ENCODE data around the gene BSDC1. TPM values are rescaled to one million over a fixed set of nuclear protein-coding genes. Genes with fewer than 3 reads are reported as not detected.

BSDC1 gene
- total RNA-seq, 4 donors from 2014 or later: 57.3 to 67.9 (median 63.4) TPM

DNA sequence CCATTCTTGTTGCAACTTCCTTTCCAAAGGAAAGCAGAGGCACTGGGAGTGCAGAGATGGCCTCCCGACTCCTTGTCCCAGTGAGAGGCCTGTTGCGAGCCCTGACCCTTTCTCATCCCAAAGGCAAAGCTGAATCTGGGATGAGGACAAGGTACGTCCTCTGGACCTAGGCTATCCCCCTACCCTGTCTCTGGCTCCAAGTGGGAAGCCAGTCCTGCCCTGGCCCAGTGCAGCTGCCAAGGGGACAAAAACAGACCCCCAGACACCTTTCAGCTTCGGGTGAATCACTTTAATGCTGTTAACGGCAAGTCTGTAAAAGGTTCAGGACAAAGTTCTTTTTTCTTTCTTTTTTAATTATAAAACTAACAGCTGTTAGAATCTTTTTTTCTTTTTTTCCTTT, 29.4 kb downstream of the BSDC1 start:
- Histone ChIP-seq H3K4me3 (no peak overlapping the region), H3K27ac (replicated peaks in 1 of 4) (no peak overlapping the region), H3K36me3 (peaks cover 42 to 68% (median 62%) of the 10 kb centered on the region in 4 donors), H3K9me3 (no peaks in the 10 kb centered on the region), H3K27me3 (no peaks in the 10 kb centered on the region), H3K4me1 (peaks cover 13 to 21% (median 19%) of the 10 kb centered on the region in 4 donors)
- no peak for DNase-seq (ENCODE audit: extremely low spot score)
- intact Hi-C loops (cut with DNase I): no loop called here
- TF ChIP-seq POLR2AphosphoS5 (IDR thresholded peaks at IDR 0.05): no peak
- TF ChIP-seq, protein P1, sequence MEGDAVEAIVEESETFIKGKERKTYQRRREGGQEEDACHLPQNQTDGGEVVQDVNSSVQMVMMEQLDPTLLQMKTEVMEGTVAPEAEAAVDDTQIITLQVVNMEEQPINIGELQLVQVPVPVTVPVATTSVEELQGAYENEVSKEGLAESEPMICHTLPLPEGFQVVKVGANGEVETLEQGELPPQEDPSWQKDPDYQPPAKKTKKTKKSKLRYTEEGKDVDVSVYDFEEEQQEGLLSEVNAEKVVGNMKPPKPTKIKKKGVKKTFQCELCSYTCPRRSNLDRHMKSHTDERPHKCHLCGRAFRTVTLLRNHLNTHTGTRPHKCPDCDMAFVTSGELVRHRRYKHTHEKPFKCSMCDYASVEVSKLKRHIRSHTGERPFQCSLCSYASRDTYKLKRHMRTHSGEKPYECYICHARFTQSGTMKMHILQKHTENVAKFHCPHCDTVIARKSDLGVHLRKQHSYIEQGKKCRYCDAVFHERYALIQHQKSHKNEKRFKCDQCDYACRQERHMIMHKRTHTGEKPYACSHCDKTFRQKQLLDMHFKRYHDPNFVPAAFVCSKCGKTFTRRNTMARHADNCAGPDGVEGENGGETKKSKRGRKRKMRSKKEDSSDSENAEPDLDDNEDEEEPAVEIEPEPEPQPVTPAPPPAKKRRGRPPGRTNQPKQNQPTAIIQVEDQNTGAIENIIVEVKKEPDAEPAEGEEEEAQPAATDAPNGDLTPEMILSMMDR (IDR thresholded peaks at IDR 0.05): no peak
- no peak for TF ChIP-seq EP300 (IDR thresholded peaks at IDR 0.05)
- TF ChIP-seq POLR2A (IDR thresholded peaks at IDR 0.05; ENCODE audit: low read depth): no peak
- 95% methylated on average over 5 of the region's 5 CpGs for WGBS

GRCh38 chr1:32363713-32364112, 30.5 kb downstream of the BSDC1 start:
- intact Hi-C loops (cut with DNase I): no loop called here
- Histone ChIP-seq H3K4me1 (peaks cover 13 to 21% (median 19%) of the 10 kb centered on the region in 4 donors), H3K4me3 (no peak overlapping the region), H3K27ac (replicated peaks in 1 of 4) (no peak overlapping the region), H3K36me3 (peaks cover 33 to 56% (median 51%) of the 10 kb centered on the region in 4 donors), H3K27me3 (no peaks in the 10 kb centered on the region), H3K9me3 (no peaks in the 10 kb centered on the region)
- TF ChIP-seq POLR2A (IDR thresholded peaks at IDR 0.05; ENCODE audit: low read depth) (no peak), POLR2AphosphoS5 (IDR thresholded peaks at IDR 0.05) (no peak), EP300 (IDR thresholded peaks at IDR 0.05) (no peak)
- TF ChIP-seq, protein P1 (IDR thresholded peaks at IDR 0.05): no peak
- no peak for DNase-seq (ENCODE audit: extremely low spot score)
- 100% methylated on average over 1 of the region's 12 CpGs for WGBS

DNA sequence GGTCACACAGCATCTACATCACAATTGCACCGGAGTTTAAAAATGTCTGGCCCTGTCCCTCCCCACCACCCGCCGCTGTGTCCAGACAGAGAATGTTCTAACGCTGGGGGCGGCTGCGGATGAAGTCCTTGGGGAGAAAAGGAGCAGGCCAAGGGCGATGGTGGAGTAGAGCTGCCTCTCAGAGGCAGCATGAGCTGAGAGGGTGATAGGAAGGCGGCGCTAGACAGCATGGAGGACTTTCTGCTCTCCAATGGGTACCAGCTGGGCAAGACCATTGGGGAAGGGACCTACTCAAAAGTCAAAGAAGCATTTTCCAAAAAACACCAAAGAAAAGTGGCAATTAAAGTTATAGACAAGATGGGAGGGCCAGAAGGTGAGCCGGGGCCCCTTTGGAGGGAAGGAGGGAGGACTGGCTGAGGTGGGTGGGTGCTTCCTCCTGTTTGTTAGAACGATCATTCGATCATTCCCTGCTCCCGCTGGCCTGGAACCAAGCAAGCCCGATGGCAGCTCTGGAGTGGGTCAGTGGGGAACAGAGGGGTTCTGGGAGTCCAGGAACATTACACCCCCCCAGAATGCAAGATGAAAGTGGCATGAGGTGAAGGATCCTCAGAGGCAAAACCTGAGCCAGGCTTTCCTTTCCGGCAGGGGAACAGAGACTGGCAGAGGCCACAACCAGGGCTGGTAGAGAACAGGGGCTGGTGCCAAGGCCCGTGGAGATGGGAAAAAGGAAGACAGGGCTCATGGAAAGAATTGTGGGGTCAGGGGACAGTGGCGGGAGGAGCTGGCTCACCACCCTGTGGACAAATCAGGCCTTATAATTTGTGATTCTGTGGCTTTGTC, 31.5 kb downstream of the BSDC1 start, which contains the start of the genes FAM229A and TSSK3:
Gene FAM229A (minus strand): TSS at position 12 of the 840 bp plus-strand sequence. CDS start 394 bp downstream, outside the sequence.
Gene TSSK3 (plus strand): TSS at position 66 of the 840 bp plus-strand sequence. CDS start 163 bp downstream, at position 229.
- WGBS: 68% methylated on average over 17 of the region's 17 CpGs
- intact Hi-C loops (cut with DNase I): no loop called here
- H3K4me3 ChIP-seq: peak within 1 kb of the TSS; percentile 50 to 60 (median 54)
- no peaks in the 10 kb centered on the region for H3K27me3 ChIP-seq
- TF ChIP-seq POLR2AphosphoS5 (IDR thresholded peaks at IDR 0.05): no peak
- no peak for TF ChIP-seq EP300 (IDR thresholded peaks at IDR 0.05)
- TF ChIP-seq, protein P1 (IDR thresholded peaks at IDR 0.05): no peak
- TF ChIP-seq POLR2A (IDR thresholded peaks at IDR 0.05; ENCODE audit: low read depth): no peak
- H3K36me3 ChIP-seq: peaks cover 23 to 46% (median 40%) of the 10 kb centered on the region in 4 donors
- peaks cover 13 to 21% (median 19%) of the 10 kb centered on the region in 4 donors for H3K4me1 ChIP-seq
- no peak for DNase-seq (ENCODE audit: extremely low spot score)
- peak within 1 kb of the TSS in 2 of 4 donors; percentile 44 to 64 for H3K27ac ChIP-seq (replicated peaks in 1 of 4)
- no peaks in the 10 kb centered on the region for H3K9me3 ChIP-seq

- H3K9me3 ChIP-seq: no peaks in the 10 kb centered on the region
- TF ChIP-seq, protein P1 (IDR thresholded peaks at IDR 0.05): peak; percentile 31 to 47 (median 33)
- TF ChIP-seq POLR2AphosphoS5 (IDR thresholded peaks at IDR 0.05): no peak
- peak overlapping the region; percentile 50 to 60 (median 54) for H3K4me3 ChIP-seq
- peaks cover 16 to 38% (median 32%) of the 10 kb centered on the region in 4 donors for H3K36me3 ChIP-seq
- peak overlapping the region in 2 of 4 donors; percentile 44 to 64 for H3K27ac ChIP-seq (replicated peaks in 1 of 4)
- whole genome bisulfite sequencing: no CpG with 5 or more reads among the region's 91 CpGs
- peaks cover 13 to 21% (median 19%) of the 10 kb centered on the region in 4 donors for H3K4me1 ChIP-seq
- intact Hi-C loops (cut with DNase I): no loop called here
- no peaks in the 10 kb centered on the region for H3K27me3 ChIP-seq
- no peak for DNase-seq (ENCODE audit: extremely low spot score)
Observed at GRCh38 chr1:32361674-32362473, 32.4 kb downstream of the BSDC1 start.
